SU-DHL-6 (cell line): ENCODE results near the gene HOXC10.

Experiments
- H2AFZ ChIP-seq: fragments of 200-600 bp; sonication (generic); 2 replicates; pipeline ENCODE4 v1.6.1; 2014; ENCODE audit warnings: low read depth, mild to moderate bottlenecking, moderate library complexity, mixed read lengths, antibody characterized with exemption, low read length; ENCODE audit not compliant: severe bottlenecking
- H3F3A ChIP-seq: fragments of 200-600 bp; shearing (Covaris generic); 2 replicates; pipeline ENCODE4 v1.6.0; 2016; ENCODE audit warnings: antibody characterized with exemption, mild to moderate bottlenecking; ENCODE audit not compliant: insufficient read depth
- H3K27ac ChIP-seq: fragments of 200-600 bp; sonication (generic); 2 replicates; pipeline ENCODE4 v1.5.1; 2016; ENCODE audit warnings: low read depth, mild to moderate bottlenecking, low read length, moderate library complexity, mixed read lengths
- H3K27me3 ChIP-seq: fragments of 200-600 bp; sonication (generic), shearing (Covaris generic); 2 replicates; pipeline ENCODE4 v1.6.0; 2014; ENCODE audit warnings: mild to moderate bottlenecking, low read length
- H3K36me3 ChIP-seq: fragments of 200-600 bp; sonication (generic); 2 replicates; pipeline ENCODE4 v1.6.1; 2014; ENCODE audit warnings: mild to moderate bottlenecking, low read length, mixed read lengths
- H3K4me2 ChIP-seq: fragments of 300-600, 200-600 bp; shearing (Covaris generic), sonication (generic); 2 replicates; pipeline ENCODE4 v1.6.0; 2014; ENCODE audit warnings: low read length, low read depth, mild to moderate bottlenecking; ENCODE audit not compliant: poor library complexity, severe bottlenecking
- H3K4me3 ChIP-seq: fragments of 200-600 bp; sonication (generic); 2 replicates; pipeline ENCODE4 v1.5.1; 2014; ENCODE audit warnings: antibody characterized with exemption, low read length, mild to moderate bottlenecking, mixed read lengths; ENCODE audit not compliant: insufficient read depth, poor library complexity, severe bottlenecking
- H3K79me2 ChIP-seq: fragments of 200-600 bp; sonication (generic); 2 replicates; pipeline ENCODE4 v1.6.1; 2014; ENCODE audit warnings: mild to moderate bottlenecking, low read length, moderate library complexity; ENCODE audit not compliant: insufficient read depth
- H3K9ac ChIP-seq: fragments of 200-600 bp; sonication (generic); 2 replicates; pipeline ENCODE4 v1.7.0; 2014; ENCODE audit warnings: mild to moderate bottlenecking, low read length
- H3K9me2 ChIP-seq: fragments of 200-600 bp; sonication (generic); replicated peaks from 2 replicates; pipeline ENCODE4 v1.6.1; 2014; ENCODE audit warnings: low read length; ENCODE audit not compliant: insufficient read depth
- H3K9me3 ChIP-seq: fragments of 200-600 bp; sonication (generic); 2 replicates; pipeline ENCODE4 v1.6.1; 2014; ENCODE audit warnings: low read length, mixed read lengths; ENCODE audit not compliant: insufficient read depth
- H4K20me1 ChIP-seq: fragments of 200-600 bp; sonication (generic); 2 replicates; pipeline ENCODE4 v1.6.1; 2014; ENCODE audit warnings: low read depth, mild to moderate bottlenecking, antibody characterized with exemption, low read length, moderate library complexity, mixed read lengths
- EZH2phosphoT487 ChIP-seq: fragments of 200-600 bp; sonication (generic), shearing (Covaris generic); conservative IDR thresholded peaks from 2 replicates; pipeline ENCODE4 v1.6.1; 2018; ENCODE audit warnings: mild to moderate bottlenecking, antibody characterized with exemption, low read length, moderate library complexity, mixed read lengths
- TF ChIP-seq, protein P1 (sequence below): fragments of 200-600 bp; sonication (generic); IDR thresholded peaks from one replicate; pipeline ENCODE4 v1.5.1; 2017; ENCODE audit warnings: antibody characterized with exemption, mild to moderate bottlenecking, low read length, moderate library complexity; ENCODE audit not compliant: insufficient read depth, poor library complexity, severe bottlenecking

The HOXC10 gene

GRCh38 chr12:54001283-54002187, 16.6 kb downstream of the HOXC10 start:
- Histone ChIP-seq H3K27ac (no peak overlapping the region), H3K36me3 (no peaks in the 10 kb centered on the region), H3K9me2 (no peaks in the 10 kb centered on the region), H3K9ac (no peak overlapping the region), H3K4me2 (no peak overlapping the region), H3K4me3 (no peak overlapping the region), H3K27me3 (no peaks in the 10 kb centered on the region), H3K79me2 (no peaks in the 10 kb centered on the region), H4K20me1 (no peaks in the 10 kb centered on the region), H2AFZ (no peak overlapping the region), H3K9me3 (no peaks in the 10 kb centered on the region), H3F3A (no peaks in the 10 kb centered on the region)
- TF ChIP-seq EZH2phosphoT487, result no peak
- TF ChIP-seq, protein P1, sequence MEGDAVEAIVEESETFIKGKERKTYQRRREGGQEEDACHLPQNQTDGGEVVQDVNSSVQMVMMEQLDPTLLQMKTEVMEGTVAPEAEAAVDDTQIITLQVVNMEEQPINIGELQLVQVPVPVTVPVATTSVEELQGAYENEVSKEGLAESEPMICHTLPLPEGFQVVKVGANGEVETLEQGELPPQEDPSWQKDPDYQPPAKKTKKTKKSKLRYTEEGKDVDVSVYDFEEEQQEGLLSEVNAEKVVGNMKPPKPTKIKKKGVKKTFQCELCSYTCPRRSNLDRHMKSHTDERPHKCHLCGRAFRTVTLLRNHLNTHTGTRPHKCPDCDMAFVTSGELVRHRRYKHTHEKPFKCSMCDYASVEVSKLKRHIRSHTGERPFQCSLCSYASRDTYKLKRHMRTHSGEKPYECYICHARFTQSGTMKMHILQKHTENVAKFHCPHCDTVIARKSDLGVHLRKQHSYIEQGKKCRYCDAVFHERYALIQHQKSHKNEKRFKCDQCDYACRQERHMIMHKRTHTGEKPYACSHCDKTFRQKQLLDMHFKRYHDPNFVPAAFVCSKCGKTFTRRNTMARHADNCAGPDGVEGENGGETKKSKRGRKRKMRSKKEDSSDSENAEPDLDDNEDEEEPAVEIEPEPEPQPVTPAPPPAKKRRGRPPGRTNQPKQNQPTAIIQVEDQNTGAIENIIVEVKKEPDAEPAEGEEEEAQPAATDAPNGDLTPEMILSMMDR, result no peak

- H3K9ac ChIP-seq, result no peak overlapping the region
- no peaks in the 10 kb centered on the region for H3K79me2 ChIP-seq
- no peaks in the 10 kb centered on the region for H3F3A ChIP-seq
- no peak overlapping the region for H3K27ac ChIP-seq
- no peak for TF ChIP-seq EZH2phosphoT487
- TF ChIP-seq, protein P1, result no peak
- H3K27me3 ChIP-seq, result no peaks in the 10 kb centered on the region
- H3K9me2 ChIP-seq, result no peaks in the 10 kb centered on the region
- no peak overlapping the region for H3K4me3 ChIP-seq
- no peak overlapping the region for H3K4me2 ChIP-seq
- H3K9me3 ChIP-seq, result no peaks in the 10 kb centered on the region
- no peaks in the 10 kb centered on the region for H3K36me3 ChIP-seq
- no peaks in the 10 kb centered on the region for H4K20me1 ChIP-seq
- no peak overlapping the region for H2AFZ ChIP-seq
These were observed 17.4 kb downstream of the HOXC10 start for GRCh38 chr12:54002278-54002914.

DNA sequence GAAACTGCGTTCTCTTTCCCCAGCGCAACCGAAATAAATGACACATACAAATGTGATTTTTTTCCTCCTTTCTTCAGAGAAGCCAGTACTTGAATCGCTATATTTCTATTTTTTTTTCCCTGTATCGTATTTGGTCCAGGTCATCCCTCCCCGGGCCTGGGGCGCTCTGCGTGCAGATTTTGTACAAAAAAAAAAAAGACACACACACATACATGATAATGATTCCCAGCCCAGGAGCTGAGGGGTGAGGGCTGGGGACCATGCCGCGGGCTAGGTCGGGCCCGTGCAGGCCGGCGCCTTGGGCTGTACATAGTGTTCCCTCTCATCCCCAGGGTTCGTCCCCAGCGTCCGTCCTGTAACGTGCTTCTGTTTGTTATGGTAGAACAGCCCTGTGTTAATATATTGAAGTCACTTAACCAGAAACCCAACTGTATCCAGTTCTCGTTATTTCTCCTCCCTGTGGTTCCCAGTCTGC, 18.0 kb downstream of the HOXC10 start:
- no peaks in the 10 kb centered on the region for H3K9me2 ChIP-seq
- no peaks in the 10 kb centered on the region for H3K9me3 ChIP-seq
- H3K27ac ChIP-seq, result no peak overlapping the region
- no peaks in the 10 kb centered on the region for H3F3A ChIP-seq
- no peak overlapping the region for H3K9ac ChIP-seq
- no peaks in the 10 kb centered on the region for H3K36me3 ChIP-seq
- H3K4me3 ChIP-seq, result no peak overlapping the region
- TF ChIP-seq, protein P1, result no peak
- TF ChIP-seq EZH2phosphoT487, result no peak
- no peaks in the 10 kb centered on the region for H3K27me3 ChIP-seq
- H4K20me1 ChIP-seq, result no peaks in the 10 kb centered on the region
- H3K79me2 ChIP-seq, result no peaks in the 10 kb centered on the region
- H3K4me2 ChIP-seq, result no peak overlapping the region
- no peak overlapping the region for H2AFZ ChIP-seq
